ENCODE results near the gene RSPO4.

Gene RSPO4

GRCh38 chr20:940926-941325 lies 61.2 kb downstream of the RSPO4 start:
- DNase-seq = no peak

- DNase-seq = no peak
Measured at GRCh38 chr20:939606-940005, 62.5 kb downstream of the RSPO4 start.

- no peak for DNase-seq
Measured at GRCh38 chr20:934186-934840, 67.8 kb downstream of the RSPO4 start.

- DNase-seq = no peak
Measured at GRCh38 chr20:933029-933428, 69.1 kb downstream of the RSPO4 start.

- no peak for DNase-seq
Measured at GRCh38 chr20:931401-931800, 70.7 kb downstream of the RSPO4 start.

- DNase-seq = no peak
Measured at GRCh38 chr20:926670-927069, 75.4 kb downstream of the RSPO4 start.

GRCh38 chr20:925516-925915 lies 76.6 kb downstream of the RSPO4 start:
- no peak for DNase-seq

GRCh38 chr20:924639-925038 lies 77.5 kb downstream of the RSPO4 start:
- DNase-seq = no peak

GRCh38 chr20:922781-923180 lies 79.3 kb downstream of the RSPO4 start:
- no peak for DNase-seq

- no peak for DNase-seq
Measured at GRCh38 chr20:921068-921467, 81.0 kb downstream of the RSPO4 start.

- no peak for DNase-seq
Measured at GRCh38 chr20:920311-920710, 81.8 kb downstream of the RSPO4 start.

GRCh38 chr20:919491-919916 lies 82.6 kb downstream of the RSPO4 start:
- no peak for DNase-seq

GRCh38 chr20:917416-917815 lies 84.7 kb downstream of the RSPO4 start:
- no peak for DNase-seq

GRCh38 chr20:916825-917224 lies 85.3 kb downstream of the RSPO4 start:
- DNase-seq = no peak

GRCh38 chr20:916125-916799 lies 85.8 kb downstream of the RSPO4 start, which contains the start of gene ANGPT4:
ANGPT4 (minus strand) TSS chr20:916334; CDS start chr20:916214, 120 bp downstream.
- no peak for DNase-seq

GRCh38 chr20:914727-915498 lies 87.2 kb downstream of the RSPO4 start:
- DNase-seq = no peak

GRCh38 chr20:913306-913849 lies 88.7 kb downstream of the RSPO4 start:
- no peak for DNase-seq

- DNase-seq = no peak
Measured at GRCh38 chr20:911882-912600, 90.1 kb downstream of the RSPO4 start.

GRCh38 chr20:910870-911770 lies 91.0 kb downstream of the RSPO4 start:
- DNase-seq = no peak

- no peak for DNase-seq
Measured at GRCh38 chr20:910132-910869, 91.8 kb downstream of the RSPO4 start.

- no peak for DNase-seq
Measured at GRCh38 chr20:909641-910040, 92.5 kb downstream of the RSPO4 start.
